ENCODE data around the gene APBA2.
"Not testable (repeated sequence)": the region's sequence is repeated elsewhere in the genome, so short reads cannot be mapped to it uniquely, and the experiment has no call there.

DNA sequence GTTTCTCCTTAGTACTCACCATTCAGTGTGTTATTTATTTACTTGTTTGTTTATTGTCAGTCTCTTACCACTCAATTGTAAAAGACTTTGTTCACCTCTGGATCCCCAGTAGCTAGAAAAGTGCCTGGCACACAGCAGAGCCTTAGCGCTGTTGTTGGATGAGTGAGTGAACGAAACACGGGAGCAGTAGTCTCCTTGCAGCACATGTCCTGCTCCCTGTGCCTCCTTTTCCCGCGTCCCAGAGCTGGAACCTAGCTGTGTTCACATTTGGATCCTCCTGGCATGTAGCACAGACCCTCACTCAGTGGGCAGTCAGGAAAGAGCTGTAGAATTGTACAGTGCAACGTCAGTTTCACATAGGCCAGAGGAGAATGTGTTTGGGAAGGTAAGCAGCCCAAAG lies 4.1 kb downstream of the APBA2 start:
- not testable (repeated sequence) for TF ChIP-seq POLR2A (IDR thresholded peaks at IDR 0.05)
- TF ChIP-seq, protein P1, sequence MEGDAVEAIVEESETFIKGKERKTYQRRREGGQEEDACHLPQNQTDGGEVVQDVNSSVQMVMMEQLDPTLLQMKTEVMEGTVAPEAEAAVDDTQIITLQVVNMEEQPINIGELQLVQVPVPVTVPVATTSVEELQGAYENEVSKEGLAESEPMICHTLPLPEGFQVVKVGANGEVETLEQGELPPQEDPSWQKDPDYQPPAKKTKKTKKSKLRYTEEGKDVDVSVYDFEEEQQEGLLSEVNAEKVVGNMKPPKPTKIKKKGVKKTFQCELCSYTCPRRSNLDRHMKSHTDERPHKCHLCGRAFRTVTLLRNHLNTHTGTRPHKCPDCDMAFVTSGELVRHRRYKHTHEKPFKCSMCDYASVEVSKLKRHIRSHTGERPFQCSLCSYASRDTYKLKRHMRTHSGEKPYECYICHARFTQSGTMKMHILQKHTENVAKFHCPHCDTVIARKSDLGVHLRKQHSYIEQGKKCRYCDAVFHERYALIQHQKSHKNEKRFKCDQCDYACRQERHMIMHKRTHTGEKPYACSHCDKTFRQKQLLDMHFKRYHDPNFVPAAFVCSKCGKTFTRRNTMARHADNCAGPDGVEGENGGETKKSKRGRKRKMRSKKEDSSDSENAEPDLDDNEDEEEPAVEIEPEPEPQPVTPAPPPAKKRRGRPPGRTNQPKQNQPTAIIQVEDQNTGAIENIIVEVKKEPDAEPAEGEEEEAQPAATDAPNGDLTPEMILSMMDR (IDR thresholded peaks at IDR 0.05), result not testable (repeated sequence)

Measured in sigmoid colon (tissue), 3 donors.